SU-DHL-6 (cell line): ENCODE data around the gene MOCS3.

Experiments
- H2AFZ ChIP-seq: fragments of 200-600 bp; sonication (generic); 2 replicates; pipeline ENCODE4 v1.6.1; 2014; ENCODE audit warnings: low read depth, mild to moderate bottlenecking, moderate library complexity, mixed read lengths, antibody characterized with exemption, low read length; ENCODE audit not compliant: severe bottlenecking
- H3F3A ChIP-seq: fragments of 200-600 bp; shearing (Covaris generic); 2 replicates; pipeline ENCODE4 v1.6.0; 2016; ENCODE audit warnings: antibody characterized with exemption, mild to moderate bottlenecking; ENCODE audit not compliant: insufficient read depth
- H3K27ac ChIP-seq: fragments of 200-600 bp; sonication (generic); 2 replicates; pipeline ENCODE4 v1.5.1; 2016; ENCODE audit warnings: low read depth, mild to moderate bottlenecking, low read length, moderate library complexity, mixed read lengths
- H3K27me3 ChIP-seq: fragments of 200-600 bp; sonication (generic), shearing (Covaris generic); 2 replicates; pipeline ENCODE4 v1.6.0; 2014; ENCODE audit warnings: mild to moderate bottlenecking, low read length
- H3K36me3 ChIP-seq: fragments of 200-600 bp; sonication (generic); 2 replicates; pipeline ENCODE4 v1.6.1; 2014; ENCODE audit warnings: mild to moderate bottlenecking, low read length, mixed read lengths
- H3K4me2 ChIP-seq: fragments of 300-600, 200-600 bp; shearing (Covaris generic), sonication (generic); 2 replicates; pipeline ENCODE4 v1.6.0; 2014; ENCODE audit warnings: low read length, low read depth, mild to moderate bottlenecking; ENCODE audit not compliant: poor library complexity, severe bottlenecking
- H3K4me3 ChIP-seq: fragments of 200-600 bp; sonication (generic); 2 replicates; pipeline ENCODE4 v1.5.1; 2014; ENCODE audit warnings: antibody characterized with exemption, low read length, mild to moderate bottlenecking, mixed read lengths; ENCODE audit not compliant: insufficient read depth, poor library complexity, severe bottlenecking
- H3K79me2 ChIP-seq: fragments of 200-600 bp; sonication (generic); 2 replicates; pipeline ENCODE4 v1.6.1; 2014; ENCODE audit warnings: mild to moderate bottlenecking, low read length, moderate library complexity; ENCODE audit not compliant: insufficient read depth
- H3K9ac ChIP-seq: fragments of 200-600 bp; sonication (generic); 2 replicates; pipeline ENCODE4 v1.7.0; 2014; ENCODE audit warnings: mild to moderate bottlenecking, low read length
- H3K9me2 ChIP-seq: fragments of 200-600 bp; sonication (generic); replicated peaks from 2 replicates; pipeline ENCODE4 v1.6.1; 2014; ENCODE audit warnings: low read length; ENCODE audit not compliant: insufficient read depth
- H3K9me3 ChIP-seq: fragments of 200-600 bp; sonication (generic); 2 replicates; pipeline ENCODE4 v1.6.1; 2014; ENCODE audit warnings: low read length, mixed read lengths; ENCODE audit not compliant: insufficient read depth
- H4K20me1 ChIP-seq: fragments of 200-600 bp; sonication (generic); 2 replicates; pipeline ENCODE4 v1.6.1; 2014; ENCODE audit warnings: low read depth, mild to moderate bottlenecking, antibody characterized with exemption, low read length, moderate library complexity, mixed read lengths
- CTCF ChIP-seq: fragments of 200-600 bp; sonication (generic); IDR thresholded peaks from one replicate; pipeline ENCODE4 v1.5.1; 2017; ENCODE audit warnings: antibody characterized with exemption, mild to moderate bottlenecking, low read length, moderate library complexity; ENCODE audit not compliant: insufficient read depth, poor library complexity, severe bottlenecking
- EZH2phosphoT487 ChIP-seq: fragments of 200-600 bp; sonication (generic), shearing (Covaris generic); conservative IDR thresholded peaks from 2 replicates; pipeline ENCODE4 v1.6.1; 2018; ENCODE audit warnings: mild to moderate bottlenecking, antibody characterized with exemption, low read length, moderate library complexity, mixed read lengths

Gene MOCS3

GRCh38 chr20:50995506-50995905 is 36.9 kb downstream of the MOCS3 start:
- TF ChIP-seq EZH2phosphoT487 (no peak), CTCF (no peak)
- Histone ChIP-seq H3K27me3 (no peaks in the 10 kb centered on the region; the same call in 1 of the 2 replicates), H3F3A (no peaks in the 10 kb centered on the region), H3K4me3 (no peak overlapping the region), H4K20me1 (no peaks in the 10 kb centered on the region), H3K9ac (no peak overlapping the region), H2AFZ (no peak overlapping the region), H3K4me2 (no peak overlapping the region), H3K36me3 (no peaks in the 10 kb centered on the region), H3K79me2 (no peaks in the 10 kb centered on the region), H3K27ac (no peak overlapping the region), H3K9me3 (no peaks in the 10 kb centered on the region), H3K9me2 (no peaks in the 10 kb centered on the region)

GRCh38 chr20:50996901-50997865 is 38.6 kb downstream of the MOCS3 start:
- H3K79me2 ChIP-seq: no peaks in the 10 kb centered on the region
- no peaks in the 10 kb centered on the region for H3K9me2 ChIP-seq
- no peak overlapping the region for H3K4me3 ChIP-seq
- H2AFZ ChIP-seq: no peak overlapping the region
- no peak overlapping the region for H3K4me2 ChIP-seq
- no peak overlapping the region for H3K9ac ChIP-seq
- H3K27me3 ChIP-seq: no peaks in the 10 kb centered on the region; the same call in 1 of the 2 replicates
- no peaks in the 10 kb centered on the region for H3K9me3 ChIP-seq
- no peaks in the 10 kb centered on the region for H3F3A ChIP-seq
- TF ChIP-seq CTCF (no peak), EZH2phosphoT487 (no peak)
- H3K27ac ChIP-seq: no peak overlapping the region
- no peaks in the 10 kb centered on the region for H4K20me1 ChIP-seq
- no peaks in the 10 kb centered on the region for H3K36me3 ChIP-seq

GRCh38 chr20:50999355-50999754 is 40.7 kb downstream of the MOCS3 start:
- Histone ChIP-seq H3K27me3 (no peaks in the 10 kb centered on the region; the same call in 1 of the 2 replicates), H3K27ac (no peak overlapping the region), H3K4me3 (no peak overlapping the region), H3K79me2 (no peaks in the 10 kb centered on the region), H3F3A (no peaks in the 10 kb centered on the region), H3K9me2 (no peaks in the 10 kb centered on the region), H3K36me3 (no peaks in the 10 kb centered on the region), H4K20me1 (no peaks in the 10 kb centered on the region), H3K9me3 (no peaks in the 10 kb centered on the region), H2AFZ (no peak overlapping the region), H3K9ac (no peak overlapping the region), H3K4me2 (no peak overlapping the region)
- TF ChIP-seq CTCF (no peak), EZH2phosphoT487 (no peak)
